ENCODE results near the gene CDC42EP3.

Gene CDC42EP3

DNA sequence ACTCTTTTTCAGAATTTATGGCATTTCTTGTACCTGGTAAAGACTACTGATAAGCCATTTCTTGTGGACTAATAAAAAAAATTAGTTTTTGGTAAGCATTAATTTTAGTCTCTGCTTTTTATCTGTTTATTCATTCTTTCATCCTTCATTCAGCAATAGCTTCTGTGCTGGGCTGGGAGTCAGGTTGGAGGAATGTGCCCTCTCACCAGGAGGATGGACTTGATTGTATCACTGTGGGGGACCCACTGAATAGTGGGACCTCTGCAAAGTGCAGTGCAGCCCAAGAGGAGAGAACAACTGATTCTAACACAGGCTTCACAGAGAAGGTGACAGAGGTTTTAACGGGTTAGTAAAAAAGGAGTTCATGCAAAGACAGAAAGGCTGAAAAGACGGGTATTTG is 39.1 kb downstream of the CDC42EP3 start:
- no peak for DNase-seq (ENCODE audit: low read depth)
- TF ChIP-seq, protein P1, sequence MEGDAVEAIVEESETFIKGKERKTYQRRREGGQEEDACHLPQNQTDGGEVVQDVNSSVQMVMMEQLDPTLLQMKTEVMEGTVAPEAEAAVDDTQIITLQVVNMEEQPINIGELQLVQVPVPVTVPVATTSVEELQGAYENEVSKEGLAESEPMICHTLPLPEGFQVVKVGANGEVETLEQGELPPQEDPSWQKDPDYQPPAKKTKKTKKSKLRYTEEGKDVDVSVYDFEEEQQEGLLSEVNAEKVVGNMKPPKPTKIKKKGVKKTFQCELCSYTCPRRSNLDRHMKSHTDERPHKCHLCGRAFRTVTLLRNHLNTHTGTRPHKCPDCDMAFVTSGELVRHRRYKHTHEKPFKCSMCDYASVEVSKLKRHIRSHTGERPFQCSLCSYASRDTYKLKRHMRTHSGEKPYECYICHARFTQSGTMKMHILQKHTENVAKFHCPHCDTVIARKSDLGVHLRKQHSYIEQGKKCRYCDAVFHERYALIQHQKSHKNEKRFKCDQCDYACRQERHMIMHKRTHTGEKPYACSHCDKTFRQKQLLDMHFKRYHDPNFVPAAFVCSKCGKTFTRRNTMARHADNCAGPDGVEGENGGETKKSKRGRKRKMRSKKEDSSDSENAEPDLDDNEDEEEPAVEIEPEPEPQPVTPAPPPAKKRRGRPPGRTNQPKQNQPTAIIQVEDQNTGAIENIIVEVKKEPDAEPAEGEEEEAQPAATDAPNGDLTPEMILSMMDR (conservative IDR thresholded peaks at IDR 0.05; ENCODE audit: low read depth, low read length): no peak
- no peak overlapping the region for H3K4me3 ChIP-seq (ENCODE audit: low read length)

DNA sequence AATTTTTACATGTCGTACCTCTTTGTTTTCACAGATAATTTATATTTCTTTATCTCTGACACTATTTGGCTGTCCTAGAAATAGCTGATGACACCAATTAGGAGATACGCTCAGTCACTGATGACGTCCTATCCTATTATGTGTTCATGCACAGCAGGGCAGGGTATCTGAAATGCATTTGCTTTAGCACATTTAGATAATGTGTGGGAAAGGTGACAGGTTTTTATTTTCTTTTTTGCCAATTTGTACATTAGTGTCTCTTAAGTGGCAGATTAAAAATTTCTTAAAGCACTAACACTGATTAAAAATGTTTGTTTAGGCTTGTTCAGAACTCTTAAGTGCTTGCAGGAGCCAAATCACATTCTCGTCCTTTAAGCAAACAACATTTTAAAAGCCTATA is 39.7 kb downstream of the CDC42EP3 start:
- no peak for DNase-seq (ENCODE audit: low read depth)
- H3K4me3 ChIP-seq (ENCODE audit: low read length): no peak overlapping the region
- TF ChIP-seq, protein P1 (conservative IDR thresholded peaks at IDR 0.05; ENCODE audit: low read depth, low read length): no peak

DNA sequence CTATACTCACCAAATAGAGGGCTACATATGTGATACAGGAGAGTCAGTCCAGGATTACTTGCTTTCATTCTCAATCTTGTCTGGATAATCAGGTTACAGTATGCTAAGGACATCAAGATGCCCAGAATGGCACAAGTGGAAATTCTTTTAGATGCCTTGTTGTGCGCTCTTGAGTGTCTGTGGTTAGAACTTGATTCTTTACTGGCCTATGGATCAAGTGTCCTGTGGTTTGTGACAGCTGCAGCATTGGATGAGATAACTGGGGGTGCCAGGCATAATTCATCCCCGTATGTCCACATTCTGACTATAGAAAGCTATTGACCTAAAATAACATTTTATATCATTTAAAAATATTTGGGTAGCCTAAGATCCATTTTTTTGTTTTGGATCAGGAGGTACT is 40.1 kb downstream of the CDC42EP3 start:
- TF ChIP-seq, protein P1 (conservative IDR thresholded peaks at IDR 0.05; ENCODE audit: low read depth, low read length): no peak
- DNase-seq (ENCODE audit: low read depth): no peak
- no peak overlapping the region for H3K4me3 ChIP-seq (ENCODE audit: low read length)

DNA sequence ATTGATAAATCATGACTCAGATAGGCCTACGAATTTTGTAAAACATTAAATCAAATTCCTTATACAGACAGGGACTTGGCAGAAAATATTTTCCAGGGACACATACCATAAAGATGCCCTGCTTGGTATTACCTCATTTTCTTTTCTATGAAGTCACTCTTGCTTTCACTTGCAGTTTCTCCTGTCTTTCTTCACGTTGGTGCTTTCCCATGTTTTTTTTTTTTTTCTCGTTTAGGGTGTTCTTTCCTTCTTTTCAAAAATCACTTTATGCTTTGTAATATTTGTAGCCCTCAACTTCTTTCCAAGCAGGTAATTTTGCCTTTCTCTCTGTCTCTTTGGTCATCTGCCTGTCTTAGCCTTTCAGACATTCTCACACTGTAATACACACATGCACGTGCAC is 40.7 kb downstream of the CDC42EP3 start:
- TF ChIP-seq, protein P1 (conservative IDR thresholded peaks at IDR 0.05; ENCODE audit: low read depth, low read length): no peak
- no peak overlapping the region for H3K4me3 ChIP-seq (ENCODE audit: low read length)
- DNase-seq (ENCODE audit: low read depth): no peak

DNA sequence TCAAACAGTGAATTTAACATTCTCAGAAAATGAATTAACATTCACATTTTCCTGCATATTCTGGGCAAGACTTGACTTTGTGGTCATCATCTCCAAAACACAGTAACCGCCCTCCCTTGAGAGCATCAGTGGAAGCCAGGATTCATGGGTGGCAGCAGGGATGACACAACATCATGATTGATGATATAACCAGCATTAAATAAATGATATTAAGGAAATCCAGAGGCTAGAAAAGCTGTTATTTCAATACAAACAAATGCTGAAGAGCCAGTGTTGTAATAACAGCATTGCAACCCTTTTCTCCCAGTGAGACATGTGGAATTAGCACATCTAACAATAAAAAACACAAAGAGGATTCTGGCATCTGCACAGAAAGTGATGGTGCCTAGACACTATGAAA is 41.1 kb downstream of the CDC42EP3 start:
- H3K4me3 ChIP-seq (ENCODE audit: low read length): no peak overlapping the region
- no peak for DNase-seq (ENCODE audit: low read depth)
- TF ChIP-seq, protein P1 (conservative IDR thresholded peaks at IDR 0.05; ENCODE audit: low read depth, low read length): no peak

DNA sequence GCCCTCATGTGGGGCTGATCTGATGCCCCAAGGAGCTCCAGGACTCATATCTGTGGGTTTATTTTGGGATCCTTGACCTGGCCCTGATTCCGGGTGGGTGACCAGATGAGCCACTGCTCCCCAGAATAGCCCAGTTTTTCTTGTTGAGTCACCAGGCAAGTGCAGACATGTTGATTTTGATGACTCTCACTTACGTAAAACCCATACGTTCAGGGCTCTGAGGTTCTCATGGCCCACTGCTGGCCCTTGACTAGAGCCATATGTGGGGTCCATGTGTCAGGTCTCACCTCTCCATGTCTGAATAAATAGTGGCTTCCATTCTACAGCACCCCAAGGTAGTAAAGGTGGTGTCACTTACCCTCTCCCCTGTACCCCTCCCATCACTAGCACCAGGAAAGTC is 41.9 kb downstream of the CDC42EP3 start:
- TF ChIP-seq, protein P1 (conservative IDR thresholded peaks at IDR 0.05; ENCODE audit: low read depth, low read length): no peak
- DNase-seq (ENCODE audit: low read depth): no peak
- H3K4me3 ChIP-seq (ENCODE audit: low read length): no peak overlapping the region

DNA sequence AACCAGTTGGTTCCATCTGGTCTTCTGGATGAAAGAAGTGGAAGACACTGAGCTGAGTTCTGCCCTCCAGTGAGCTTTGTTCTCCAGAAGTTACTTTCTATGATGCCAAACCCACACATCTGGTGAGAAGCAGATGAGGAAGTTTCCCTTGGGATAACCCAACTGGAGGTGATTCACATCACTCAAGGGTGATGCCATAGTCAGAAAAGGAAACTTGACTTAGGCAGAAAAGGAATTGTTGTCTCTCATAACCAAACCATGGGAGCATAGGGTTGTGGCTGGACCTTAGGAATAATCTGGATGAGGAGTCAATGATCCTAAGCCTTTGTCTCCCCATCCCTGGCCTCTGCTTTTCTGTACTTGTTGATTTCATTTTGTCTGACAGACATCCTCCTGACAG is 43.7 kb downstream of the CDC42EP3 start:
- no peak for DNase-seq (ENCODE audit: low read depth)
- no peak overlapping the region for H3K4me3 ChIP-seq (ENCODE audit: low read length)
- TF ChIP-seq, protein P1 (conservative IDR thresholded peaks at IDR 0.05; ENCODE audit: low read depth, low read length): no peak
